ENCODE data around the gene SLC2A13. TPM values are rescaled to one million over a fixed set of nuclear protein-coding genes. Genes with fewer than 3 reads are reported as not detected.

Gene SLC2A13
- total RNA-seq, 2 donors from 2014 or later, result 14.5 to 20.0 TPM

DNA sequence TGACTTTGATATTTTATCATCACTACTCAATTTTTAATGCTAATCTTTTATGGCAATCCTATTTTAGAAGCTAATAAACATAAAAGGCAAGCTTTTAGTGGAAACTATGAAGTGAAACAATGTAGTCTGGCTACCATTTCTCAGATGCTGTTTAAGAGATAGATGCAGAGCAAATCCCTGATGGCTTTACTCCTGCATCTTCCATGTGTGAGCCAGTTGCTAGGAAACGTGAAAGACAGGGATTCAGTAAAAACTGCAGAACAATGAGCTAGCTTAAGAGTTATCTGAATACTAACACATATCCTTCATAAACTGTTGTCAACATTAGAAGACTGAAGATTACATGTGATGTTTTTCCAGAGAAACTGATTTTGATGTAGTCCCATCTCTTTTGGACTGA is 112.6 kb downstream of the SLC2A13 start:
- ATAC-seq (ENCODE audit: insufficient number of reproducible peaks, low FRiP score, low read depth) (no peak), DNase-seq (ENCODE audit: low spot score) (no peak)
- H3K27ac ChIP-seq, result no peak overlapping the region
- H3K9me3 ChIP-seq, result peaks cover under 1% of the 10 kb centered on the region
- H3K4me3 ChIP-seq, result no peak overlapping the region
- no peaks in the 10 kb centered on the region for H3K27me3 ChIP-seq (replicated peaks; ENCODE audit: insufficient read depth)
- no peaks in the 10 kb centered on the region for H3K4me1 ChIP-seq (ENCODE audit: control insufficient read depth in 1 of 2, low read depth in 2 of 2)
- no peaks in the 10 kb centered on the region for H3K36me3 ChIP-seq
- TF ChIP-seq, protein P1, sequence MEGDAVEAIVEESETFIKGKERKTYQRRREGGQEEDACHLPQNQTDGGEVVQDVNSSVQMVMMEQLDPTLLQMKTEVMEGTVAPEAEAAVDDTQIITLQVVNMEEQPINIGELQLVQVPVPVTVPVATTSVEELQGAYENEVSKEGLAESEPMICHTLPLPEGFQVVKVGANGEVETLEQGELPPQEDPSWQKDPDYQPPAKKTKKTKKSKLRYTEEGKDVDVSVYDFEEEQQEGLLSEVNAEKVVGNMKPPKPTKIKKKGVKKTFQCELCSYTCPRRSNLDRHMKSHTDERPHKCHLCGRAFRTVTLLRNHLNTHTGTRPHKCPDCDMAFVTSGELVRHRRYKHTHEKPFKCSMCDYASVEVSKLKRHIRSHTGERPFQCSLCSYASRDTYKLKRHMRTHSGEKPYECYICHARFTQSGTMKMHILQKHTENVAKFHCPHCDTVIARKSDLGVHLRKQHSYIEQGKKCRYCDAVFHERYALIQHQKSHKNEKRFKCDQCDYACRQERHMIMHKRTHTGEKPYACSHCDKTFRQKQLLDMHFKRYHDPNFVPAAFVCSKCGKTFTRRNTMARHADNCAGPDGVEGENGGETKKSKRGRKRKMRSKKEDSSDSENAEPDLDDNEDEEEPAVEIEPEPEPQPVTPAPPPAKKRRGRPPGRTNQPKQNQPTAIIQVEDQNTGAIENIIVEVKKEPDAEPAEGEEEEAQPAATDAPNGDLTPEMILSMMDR (IDR thresholded peaks at IDR 0.05), result no peak

DNA sequence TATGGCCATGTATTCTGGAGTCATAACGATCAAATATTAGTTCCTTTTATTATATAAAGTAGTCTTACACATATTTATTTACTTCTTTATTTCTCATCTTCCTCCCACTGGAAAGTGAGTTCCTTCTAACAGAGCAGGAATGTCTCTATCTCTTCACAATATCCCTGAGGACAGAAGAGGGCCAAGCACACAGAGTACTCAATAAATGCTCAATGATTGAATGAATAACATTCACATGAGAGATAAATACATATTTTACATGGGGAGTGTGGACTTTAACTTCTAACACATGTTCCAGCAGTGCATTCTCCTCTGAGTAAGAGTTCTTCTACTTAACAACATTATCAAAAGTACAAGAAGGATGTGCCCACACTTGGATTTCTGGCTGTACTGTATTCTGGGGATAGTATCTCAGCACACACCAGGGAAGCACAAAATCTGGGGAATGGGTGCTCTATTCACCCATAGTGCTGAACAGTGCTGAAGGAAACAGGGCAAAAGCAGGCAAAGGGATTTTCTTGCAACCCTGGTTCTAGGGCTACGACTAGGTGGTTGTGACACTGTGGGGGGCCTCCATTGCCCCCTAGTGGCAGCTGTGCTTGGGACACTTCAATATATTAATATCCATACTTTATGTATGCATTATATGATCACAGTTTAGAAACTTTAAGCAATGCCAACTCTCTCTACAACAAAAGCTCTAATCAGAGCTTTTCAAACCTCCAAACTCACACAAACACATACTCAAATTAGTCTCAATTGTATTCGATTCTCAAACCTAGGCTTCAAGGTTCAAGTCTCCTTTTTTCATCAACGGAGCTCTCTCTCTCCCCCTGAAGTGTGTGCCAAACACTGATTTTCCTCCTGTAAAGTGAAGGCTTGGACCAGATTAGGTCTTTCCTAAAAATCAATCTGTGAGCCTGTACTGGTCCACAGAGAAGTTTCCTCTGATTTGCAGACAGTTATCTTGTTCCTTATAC is 115.5 kb downstream of the SLC2A13 start:
- Histone ChIP-seq H3K4me3 (no peak overlapping the region), H3K36me3 (no peaks in the 10 kb centered on the region), H3K27ac (no peak overlapping the region), H3K9me3 (no peaks in the 10 kb centered on the region), H3K27me3 (replicated peaks; ENCODE audit: insufficient read depth) (no peaks in the 10 kb centered on the region), H3K4me1 (ENCODE audit: control insufficient read depth in 1 of 2, low read depth in 2 of 2) (no peaks in the 10 kb centered on the region)
- ATAC-seq (ENCODE audit: insufficient number of reproducible peaks, low FRiP score, low read depth) (peak; percentile 50), DNase-seq (ENCODE audit: low spot score) (no peak)
- TF ChIP-seq, protein P1 (IDR thresholded peaks at IDR 0.05), result peak; percentile 71

DNA sequence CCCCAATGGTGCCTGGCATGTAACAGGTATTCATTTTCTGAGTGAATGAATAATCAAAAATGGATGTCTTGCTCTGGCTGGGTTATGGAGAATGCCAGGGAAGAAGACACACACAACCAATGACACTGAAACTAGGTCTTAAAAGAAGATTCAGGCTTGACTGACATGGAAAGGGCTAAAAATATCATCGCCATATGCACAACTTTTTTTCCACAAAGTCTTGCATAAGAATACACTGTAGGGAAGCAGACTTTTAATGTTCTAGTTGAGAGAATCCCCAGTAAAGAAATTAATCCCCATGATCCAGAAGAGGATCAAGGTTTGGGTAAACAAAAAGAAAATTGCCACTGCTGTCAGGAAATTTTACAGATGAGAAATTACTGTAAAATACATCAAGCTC is 116.4 kb downstream of the SLC2A13 start:
- no peaks in the 10 kb centered on the region for H3K36me3 ChIP-seq
- H3K4me1 ChIP-seq (ENCODE audit: control insufficient read depth in 1 of 2, low read depth in 2 of 2), result no peaks in the 10 kb centered on the region
- H3K27me3 ChIP-seq (replicated peaks; ENCODE audit: insufficient read depth), result no peaks in the 10 kb centered on the region
- ATAC-seq (ENCODE audit: insufficient number of reproducible peaks, low FRiP score, low read depth), result no peak
- H3K4me3 ChIP-seq, result no peak overlapping the region
- H3K27ac ChIP-seq, result no peak overlapping the region
- H3K9me3 ChIP-seq, result no peaks in the 10 kb centered on the region
- TF ChIP-seq, protein P1 (IDR thresholded peaks at IDR 0.05), result no peak
- no peak for DNase-seq (ENCODE audit: low spot score)

DNA sequence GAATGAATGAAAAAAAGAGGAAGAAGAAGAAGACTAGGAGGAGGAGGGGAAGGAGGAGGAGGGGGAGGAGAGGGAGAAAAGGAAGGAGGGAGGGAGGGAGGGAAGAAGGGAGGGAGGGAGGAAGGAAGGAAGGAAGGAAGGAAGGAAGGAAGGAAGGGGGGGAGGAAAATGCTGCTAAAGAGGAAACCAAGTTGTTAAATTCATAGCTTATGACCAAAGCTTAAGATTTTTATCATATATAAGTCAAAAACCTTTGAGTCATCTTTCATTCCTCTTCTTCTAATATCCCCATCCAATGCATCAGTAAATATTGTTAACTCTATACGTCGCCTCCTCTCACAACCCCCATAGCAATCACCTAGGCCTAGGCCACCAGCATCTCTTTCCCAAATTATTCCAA is 117.3 kb downstream of the SLC2A13 start:
- TF ChIP-seq, protein P1 (IDR thresholded peaks at IDR 0.05), result no peak
- DNase-seq (ENCODE audit: low spot score) (no peak), ATAC-seq (ENCODE audit: insufficient number of reproducible peaks, low FRiP score, low read depth) (no peak)
- no peak overlapping the region for H3K4me3 ChIP-seq
- no peaks in the 10 kb centered on the region for H3K36me3 ChIP-seq
- no peaks in the 10 kb centered on the region for H3K27me3 ChIP-seq (replicated peaks; ENCODE audit: insufficient read depth)
- no peaks in the 10 kb centered on the region for H3K9me3 ChIP-seq
- H3K4me1 ChIP-seq (ENCODE audit: control insufficient read depth in 1 of 2, low read depth in 2 of 2), result no peaks in the 10 kb centered on the region
- H3K27ac ChIP-seq, result no peak overlapping the region

DNA sequence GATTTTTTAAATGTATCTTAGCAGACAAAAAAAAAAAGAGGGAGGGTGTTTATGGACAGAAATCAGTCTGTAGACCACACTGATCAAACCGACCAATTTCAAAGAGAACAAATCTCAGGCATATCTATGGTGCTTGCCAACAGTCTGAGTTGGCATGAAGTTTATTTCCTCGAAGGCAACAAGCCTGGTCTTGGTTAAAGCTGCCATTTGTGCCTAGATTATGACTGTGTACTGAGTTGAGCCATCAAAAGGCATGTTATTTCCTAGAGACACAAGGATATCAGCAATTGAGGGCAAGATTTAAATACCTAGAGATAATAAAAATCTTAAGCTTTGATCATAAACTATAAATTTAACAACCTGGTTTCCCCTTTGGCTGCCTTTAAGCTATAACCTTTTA is 119.2 kb downstream of the SLC2A13 start:
- TF ChIP-seq, protein P1 (IDR thresholded peaks at IDR 0.05), result no peak
- H3K9me3 ChIP-seq, result no peaks in the 10 kb centered on the region
- no peak overlapping the region for H3K27ac ChIP-seq
- ATAC-seq (ENCODE audit: insufficient number of reproducible peaks, low FRiP score, low read depth) (no peak), DNase-seq (ENCODE audit: low spot score) (no peak)
- no peaks in the 10 kb centered on the region for H3K27me3 ChIP-seq (replicated peaks; ENCODE audit: insufficient read depth)
- no peaks in the 10 kb centered on the region for H3K4me1 ChIP-seq (ENCODE audit: control insufficient read depth in 1 of 2, low read depth in 2 of 2)
- H3K4me3 ChIP-seq, result no peak overlapping the region
- no peaks in the 10 kb centered on the region for H3K36me3 ChIP-seq

All from thoracic aorta (tissue), 2 donors.